BLaER1 (cell line): ENCODE data around the gene SLC7A1.

Source experiments
- H3K27ac ChIP-seq: shearing (Covaris generic); formaldehyde crosslinking; 2 replicates; pipeline ENCODE4 v1.8.1; 2022
- H3K27me3 ChIP-seq: shearing (Covaris generic); formaldehyde crosslinking; 2 replicates; pipeline ENCODE4 v1.8.1; 2022
- H3K36me3 ChIP-seq: shearing (Covaris generic); formaldehyde crosslinking; 2 replicates; pipeline ENCODE4 v1.8.1; 2022
- H3K4me1 ChIP-seq: shearing (Covaris generic); formaldehyde crosslinking; 2 replicates; pipeline ENCODE4 v1.8.1; 2022
- H3K4me2 ChIP-seq: shearing (Covaris generic); formaldehyde crosslinking; 2 replicates; pipeline ENCODE4 v1.8.1; 2022
- H3K4me3 ChIP-seq: shearing (Covaris generic); formaldehyde crosslinking; 2 replicates; pipeline ENCODE4 v1.8.1; 2022
- H3K9ac ChIP-seq: shearing (Covaris generic); formaldehyde crosslinking; 2 replicates; pipeline ENCODE4 v1.8.1; 2022
- H3K9me3 ChIP-seq: shearing (Covaris generic); formaldehyde crosslinking; 2 replicates; pipeline ENCODE4 v1.8.1; 2022
- H4K20me1 ChIP-seq: shearing (Covaris generic); formaldehyde crosslinking; 2 replicates; pipeline ENCODE4 v1.8.1; 2022
- Cebpa-rat ChIP-seq: shearing (Covaris generic); IDR thresholded peaks from 2 replicates; pipeline ENCODE4 v1.8.1; 2022

Gene SLC7A1

GRCh38 chr13:29497137-29497654 lies 98.3 kb downstream of the SLC7A1 start:
- H3K4me3 ChIP-seq: no peak overlapping the region
- TF ChIP-seq Cebpa-rat: no peak
- H3K4me1 ChIP-seq: peaks cover 44% of the 10 kb centered on the region
- H3K27me3 ChIP-seq: no peaks in the 10 kb centered on the region
- H3K4me2 ChIP-seq: peak overlapping the region; percentile 74
- H3K9me3 ChIP-seq: no peaks in the 10 kb centered on the region
- no peaks in the 10 kb centered on the region for H3K36me3 ChIP-seq
- H3K27ac ChIP-seq: peak overlapping the region; percentile 1; the same call in 1 of the 2 replicates
- no peaks in the 10 kb centered on the region for H4K20me1 ChIP-seq
- H3K9ac ChIP-seq: no peak overlapping the region

- Histone ChIP-seq H3K27ac (no peak overlapping the region; the same call in 1 of the 2 replicates), H3K4me1 (peaks cover 41% of the 10 kb centered on the region), H3K9ac (no peak overlapping the region), H3K4me3 (no peak overlapping the region), H4K20me1 (no peaks in the 10 kb centered on the region), H3K27me3 (no peaks in the 10 kb centered on the region), H3K4me2 (peak overlapping the region; percentile 74), H3K9me3 (no peaks in the 10 kb centered on the region), H3K36me3 (no peaks in the 10 kb centered on the region)
- no peak for TF ChIP-seq Cebpa-rat
Measured at GRCh38 chr13:29496241-29496712, 99.2 kb downstream of the SLC7A1 start.

- H3K27me3 ChIP-seq: no peaks in the 10 kb centered on the region
- H3K36me3 ChIP-seq: no peaks in the 10 kb centered on the region
- H3K9ac ChIP-seq: no peak overlapping the region
- H3K9me3 ChIP-seq: no peaks in the 10 kb centered on the region
- no peak overlapping the region for H3K4me2 ChIP-seq
- no peak overlapping the region for H3K4me3 ChIP-seq
- H3K27ac ChIP-seq: no peak overlapping the region
- no peaks in the 10 kb centered on the region for H4K20me1 ChIP-seq
- TF ChIP-seq Cebpa-rat: no peak
- peaks cover 29% of the 10 kb centered on the region for H3K4me1 ChIP-seq
Measured at GRCh38 chr13:29494520-29494919, 101.0 kb downstream of the SLC7A1 start.

GRCh38 chr13:29493796-29494195 lies 101.7 kb downstream of the SLC7A1 start:
- no peak overlapping the region for H3K4me3 ChIP-seq
- H3K4me2 ChIP-seq: no peak overlapping the region
- no peak overlapping the region for H3K9ac ChIP-seq
- no peaks in the 10 kb centered on the region for H3K36me3 ChIP-seq
- H3K9me3 ChIP-seq: no peaks in the 10 kb centered on the region
- TF ChIP-seq Cebpa-rat: no peak
- no peaks in the 10 kb centered on the region for H4K20me1 ChIP-seq
- H3K27me3 ChIP-seq: no peaks in the 10 kb centered on the region
- peaks cover 32% of the 10 kb centered on the region for H3K4me1 ChIP-seq
- no peak overlapping the region for H3K27ac ChIP-seq

- H3K4me1 ChIP-seq: peaks cover 25% of the 10 kb centered on the region
- H4K20me1 ChIP-seq: no peaks in the 10 kb centered on the region
- no peak overlapping the region for H3K9ac ChIP-seq
- no peak overlapping the region for H3K4me2 ChIP-seq
- no peak overlapping the region for H3K4me3 ChIP-seq
- no peak overlapping the region for H3K27ac ChIP-seq
- H3K9me3 ChIP-seq: no peaks in the 10 kb centered on the region
- H3K27me3 ChIP-seq: no peaks in the 10 kb centered on the region
- H3K36me3 ChIP-seq: no peaks in the 10 kb centered on the region
- TF ChIP-seq Cebpa-rat: no peak
Measured at GRCh38 chr13:29491248-29491647, 104.2 kb downstream of the SLC7A1 start.

GRCh38 chr13:29490561-29490885 lies 105.0 kb downstream of the SLC7A1 start:
- no peak for TF ChIP-seq Cebpa-rat
- Histone ChIP-seq H3K9me3 (no peaks in the 10 kb centered on the region), H3K27ac (no peak overlapping the region), H3K4me3 (no peak overlapping the region), H3K27me3 (no peaks in the 10 kb centered on the region), H3K4me2 (no peak overlapping the region), H3K4me1 (peaks cover 25% of the 10 kb centered on the region), H3K36me3 (no peaks in the 10 kb centered on the region), H4K20me1 (no peaks in the 10 kb centered on the region), H3K9ac (no peak overlapping the region)

- Histone ChIP-seq H3K27ac (no peak overlapping the region), H3K36me3 (no peaks in the 10 kb centered on the region), H3K27me3 (no peaks in the 10 kb centered on the region), H3K9ac (no peak overlapping the region), H3K4me3 (no peak overlapping the region), H3K4me1 (peaks cover 28% of the 10 kb centered on the region), H4K20me1 (no peaks in the 10 kb centered on the region), H3K9me3 (no peaks in the 10 kb centered on the region), H3K4me2 (no peak overlapping the region)
- TF ChIP-seq Cebpa-rat: no peak
Measured at GRCh38 chr13:29489650-29490560, 105.6 kb downstream of the SLC7A1 start.

GRCh38 chr13:29487466-29488454 lies 107.7 kb downstream of the SLC7A1 start:
- no peak overlapping the region for H3K27ac ChIP-seq
- H3K4me1 ChIP-seq: peaks cover 49% of the 10 kb centered on the region
- peaks cover 6% of the 10 kb centered on the region; the same call in 1 of the 2 replicates for H4K20me1 ChIP-seq
- no peak overlapping the region for H3K4me3 ChIP-seq
- no peak overlapping the region for H3K9ac ChIP-seq
- H3K36me3 ChIP-seq: no peaks in the 10 kb centered on the region
- H3K27me3 ChIP-seq: no peaks in the 10 kb centered on the region
- H3K9me3 ChIP-seq: no peaks in the 10 kb centered on the region
- H3K4me2 ChIP-seq: no peak overlapping the region
- TF ChIP-seq Cebpa-rat: no peak

- no peak overlapping the region for H3K27ac ChIP-seq
- no peaks in the 10 kb centered on the region for H3K9me3 ChIP-seq
- H3K27me3 ChIP-seq: no peaks in the 10 kb centered on the region
- H3K9ac ChIP-seq: no peak overlapping the region
- H4K20me1 ChIP-seq: peaks cover 6% of the 10 kb centered on the region; the same call in 1 of the 2 replicates
- no peak for TF ChIP-seq Cebpa-rat
- H3K36me3 ChIP-seq: no peaks in the 10 kb centered on the region
- H3K4me3 ChIP-seq: no peak overlapping the region
- peaks cover 54% of the 10 kb centered on the region for H3K4me1 ChIP-seq
- peak overlapping the region; percentile 66 for H3K4me2 ChIP-seq
Measured at GRCh38 chr13:29486551-29486950, 108.9 kb downstream of the SLC7A1 start.
